ENCODE measurements around the gene PER2.

DNA sequence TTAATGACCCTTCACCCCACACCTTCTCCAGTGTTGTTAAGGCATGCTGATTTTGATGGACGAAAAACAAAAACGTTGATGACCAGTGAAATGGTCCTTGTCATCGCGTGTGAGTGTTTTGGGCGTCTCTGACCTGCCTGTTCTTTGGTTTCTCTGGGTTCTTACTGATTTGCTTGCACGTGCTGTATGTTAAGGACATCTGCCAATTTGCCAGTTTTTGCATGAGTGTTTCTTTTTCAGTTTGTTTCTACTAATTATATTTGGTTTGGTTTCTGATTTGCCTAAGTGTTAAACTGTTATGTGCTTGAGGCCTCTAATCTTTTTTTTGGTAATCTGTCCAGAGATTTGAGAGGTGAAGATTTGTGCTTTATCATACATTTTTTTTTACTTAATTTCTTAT lies 46.5 kb upstream of the PER2 start:
- TF ChIP-seq, protein P1, sequence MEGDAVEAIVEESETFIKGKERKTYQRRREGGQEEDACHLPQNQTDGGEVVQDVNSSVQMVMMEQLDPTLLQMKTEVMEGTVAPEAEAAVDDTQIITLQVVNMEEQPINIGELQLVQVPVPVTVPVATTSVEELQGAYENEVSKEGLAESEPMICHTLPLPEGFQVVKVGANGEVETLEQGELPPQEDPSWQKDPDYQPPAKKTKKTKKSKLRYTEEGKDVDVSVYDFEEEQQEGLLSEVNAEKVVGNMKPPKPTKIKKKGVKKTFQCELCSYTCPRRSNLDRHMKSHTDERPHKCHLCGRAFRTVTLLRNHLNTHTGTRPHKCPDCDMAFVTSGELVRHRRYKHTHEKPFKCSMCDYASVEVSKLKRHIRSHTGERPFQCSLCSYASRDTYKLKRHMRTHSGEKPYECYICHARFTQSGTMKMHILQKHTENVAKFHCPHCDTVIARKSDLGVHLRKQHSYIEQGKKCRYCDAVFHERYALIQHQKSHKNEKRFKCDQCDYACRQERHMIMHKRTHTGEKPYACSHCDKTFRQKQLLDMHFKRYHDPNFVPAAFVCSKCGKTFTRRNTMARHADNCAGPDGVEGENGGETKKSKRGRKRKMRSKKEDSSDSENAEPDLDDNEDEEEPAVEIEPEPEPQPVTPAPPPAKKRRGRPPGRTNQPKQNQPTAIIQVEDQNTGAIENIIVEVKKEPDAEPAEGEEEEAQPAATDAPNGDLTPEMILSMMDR (IDR thresholded peaks at IDR 0.05) = no peak
- no peak for TF ChIP-seq POLR2A (IDR thresholded peaks at IDR 0.05)
- no peak for TF ChIP-seq EP300 (IDR thresholded peaks at IDR 0.05)
